HepG2 (cell line): ENCODE results near the gene COL9A3. TPM values are rescaled to one million over a fixed set of nuclear protein-coding genes. Genes with fewer than 3 reads are reported as not detected.
A peak's percentile ranks its signal among the peaks of the same experiment; 100 is the strongest.

ENCODE experiments used
- ATF5 ChIP-seq: sonication (generic); formaldehyde crosslinking; IDR thresholded peaks from 2 replicates; pipeline ENCODE4 v1.4.0; 2020; ENCODE audit warnings: mild to moderate bottlenecking, low read depth, missing genetic modification reagents
- CTCF ChIP-seq: sonication (generic); formaldehyde crosslinking; IDR thresholded peaks from 2 replicates; pipeline ENCODE4 v1.5.0; 2020; ENCODE audit warnings: mild to moderate bottlenecking, missing genetic modification reagents, moderate library complexity
- ERF ChIP-seq: IDR thresholded peaks from 2 replicates; pipeline ENCODE4 v1.6.1; 2018; ENCODE audit warnings: missing biosample characterization, missing genetic modification reagents
- FOXO1 ChIP-seq: sonication (generic); formaldehyde crosslinking; IDR thresholded peaks from 2 replicates; pipeline ENCODE4 v1.4.0; 2020; ENCODE audit warnings: missing genetic modification reagents
- GATA4 ChIP-seq: sonication (generic); IDR thresholded peaks from 2 replicates; pipeline ENCODE4 v1.6.1; 2016; ENCODE audit warnings: antibody characterized with exemption, low read depth, borderline replicate concordance
- IKZF5 ChIP-seq: IDR thresholded peaks from 2 replicates; pipeline ENCODE4 v1.6.1; 2018; ENCODE audit warnings: missing genetic modification reagents, mild to moderate bottlenecking, missing compliant biosample characterization
- MAFK ChIP-seq, 2 experiments: IDR thresholded peaks in 1 of 2; conservative IDR thresholded peaks in 1 of 2; 2 replicates each; pipeline ENCODE4 v1.6.1; 2011; ENCODE audit warnings: improper control_type of control experiment in 2 of 2, low read length in 2 of 2
- PATZ1 ChIP-seq: sonication (generic); formaldehyde crosslinking; IDR thresholded peaks from 2 replicates; pipeline ENCODE4 v1.4.0; 2020; ENCODE audit warnings: missing genetic modification reagents
- PAXIP1 ChIP-seq: sonication (generic); formaldehyde crosslinking; conservative IDR thresholded peaks from 2 replicates; pipeline ENCODE4 v1.4.0; 2020; ENCODE audit warnings: mild to moderate bottlenecking, missing genetic modification reagents, moderate library complexity
- PHF8 ChIP-seq: sonication (generic); formaldehyde crosslinking; IDR thresholded peaks from 2 replicates; pipeline ENCODE4 v1.5.0; 2020; ENCODE audit warnings: missing genetic modification reagents
- RBM22 ChIP-seq: fragments of 200-400 bp; formaldehyde crosslinking; optimal IDR thresholded peaks from 2 replicates; pipeline ENCODE3; 2017; ENCODE audit warnings: mild to moderate bottlenecking, low read length, moderate library complexity
- SP5 ChIP-seq: IDR thresholded peaks from 2 replicates; pipeline ENCODE4 v1.6.1; 2016; ENCODE audit warnings: low read depth, borderline replicate concordance
- ZBTB38 ChIP-seq: sonication (generic); formaldehyde crosslinking; IDR thresholded peaks from 2 replicates; pipeline ENCODE4 v1.5.1; 2020; ENCODE audit warnings: mild to moderate bottlenecking, missing genetic modification reagents
- ZFP90 ChIP-seq: sonication (generic); formaldehyde crosslinking; IDR thresholded peaks from 2 replicates; pipeline ENCODE4 v1.8.0; 2022; ENCODE audit warnings: missing genetic modification reagents, mild to moderate bottlenecking, inconsistent platforms, borderline replicate concordance
- ZNF326 ChIP-seq: sonication (generic); formaldehyde crosslinking; IDR thresholded peaks from 2 replicates; pipeline ENCODE4 v1.4.0; 2020; ENCODE audit warnings: missing genetic modification reagents, borderline replicate concordance
- ZNF468 ChIP-seq: sonication (generic); formaldehyde crosslinking; IDR thresholded peaks from 2 replicates; pipeline ENCODE4 v1.8.0; 2022; ENCODE audit warnings: mild to moderate bottlenecking, moderate library complexity, missing genetic modification reagents
- ZNF691 ChIP-seq: sonication (generic); formaldehyde crosslinking; IDR thresholded peaks from 2 replicates; pipeline ENCODE4 v1.4.0; 2020; ENCODE audit warnings: missing genetic modification reagents, low read depth, mild to moderate bottlenecking, borderline replicate concordance
- ZNF773 ChIP-seq: sonication (generic); formaldehyde crosslinking; IDR thresholded peaks from 2 replicates; pipeline ENCODE4 v1.4.0; 2020; ENCODE audit warnings: missing genetic modification reagents, borderline replicate concordance
- polyA plus RNA-seq, 8 experiments: library from polyadenylated mRNA; depleted of rRNA in 3 of 8; stranded (reverse) in 7 of 8; unstranded in 1 of 8; fragments of >200 nt; fragmentation: Illumina TruSeq in 4 of 8; extraction: Trizol in 4 of 8; gene quantifications; 2 replicates each; pipeline versions ENCODE4 v1.2.1 to v1.2.3, GENCODE V29; 2011 to 2016; ENCODE audit warnings: low read depth in 4 of 8, missing spikeins in 1 of 8, mixed read lengths in 1 of 8; ENCODE audit not compliant: insufficient read depth in 1 of 8
- total RNA-seq, 5 experiments: library from RNA; depleted of rRNA; stranded (reverse); fragments of >200 nt; fragmentation: Illumina TruSeq; extraction: Trizol; gene quantifications; 2 replicates each; pipeline ENCODE4 v1.2.3, GENCODE V29; 2016; ENCODE audit warnings: low read depth in 1 of 5

The COL9A3 gene
- total and polyA plus RNA-seq, 2 of the 13 experiments (the other 11 are each of a cell fraction or from before 2014, with no cell fraction given): 155 to 204 TPM

- TF ChIP-seq ZNF773 (CRISPR knock-in tag) (no peak), PAXIP1 (no peak), SP5 (CRISPR knock-in tag) (0 out of 2 replicates have a peak, but pooled peaks have one; percentile 18), FOXO1 (CRISPR knock-in tag) (peak; percentile 24; the same call in 1 of the 2 replicates), ZNF326 (CRISPR knock-in tag) (no peak), ZFP90 (no peak), RBM22 (no peak), PHF8 (CRISPR knock-in tag) (peak; percentile 14; the same call in 1 of the 2 replicates), CTCF (CRISPR knock-in tag) (peak; percentile 61), ATF5 (CRISPR knock-in tag) (no peak), PATZ1 (peak; percentile 66), ZBTB38 (peak; percentile 43; the same call in 1 of the 2 replicates), ERF (CRISPR knock-in tag) (peak; percentile 65; the same call in 1 of the 2 replicates), ZNF468 (CRISPR knock-in tag) (0 out of 2 replicates have a peak, but pooled peaks have one; percentile 16), IKZF5 (CRISPR knock-in tag) (peak; percentile 46; the same call in 1 of the 2 replicates), GATA4 (no peak), ZNF691 (peak; percentile 27; the same call in 1 of the 2 replicates), MAFK (conservative IDR thresholded peaks at IDR 0.05 in 1 of 2, IDR thresholded peaks at IDR 0.05 in 1 of 2; ENCODE audit: low read length in 2 of 2) (no peak)
Measured at GRCh38 chr20:62778601-62779416, 38.0 kb upstream of the COL9A3 start (continued).
